Large intestine (tissue), 3 donors: ENCODE results near the gene CIROP. TPM values are rescaled to one million over a fixed set of nuclear protein-coding genes. Genes with fewer than 3 reads are reported as not detected.
A peak's percentile ranks its signal among the peaks of the same experiment; 100 is the strongest.

Experiments used
- DNase-seq, 2 donors: peaks; one replicate each; pipeline versions ENCODE4 v3.0.0 to v3.0.0-alpha.2; 2013
- H3K27ac ChIP-seq: one replicate; pipeline ENCODE4 v1.5.1; 2013; ENCODE audit warnings: low read length
- H3K27me3 ChIP-seq: 2 replicates; pipeline ENCODE4 v1.6.1; 2013; ENCODE audit warnings: low read length; ENCODE audit not compliant: control insufficient read depth, insufficient read depth
- H3K36me3 ChIP-seq: 2 replicates; pipeline ENCODE4 v1.6.1; 2013; ENCODE audit warnings: low read length; ENCODE audit not compliant: control insufficient read depth, insufficient read depth
- H3K4me1 ChIP-seq: one replicate; pipeline ENCODE4 v1.6.1; 2013; ENCODE audit warnings: low read length; ENCODE audit not compliant: control insufficient read depth, insufficient read depth
- H3K4me3 ChIP-seq: one replicate; pipeline ENCODE4 v1.5.1; 2013; ENCODE audit warnings: low read length
- H3K9me3 ChIP-seq: one replicate; pipeline ENCODE4 v1.6.1; 2013; ENCODE audit warnings: mild to moderate bottlenecking, low read depth, low read length, moderate library complexity; ENCODE audit not compliant: control insufficient read depth
- WGBS: methylation state at CpG from one replicate; pipeline ENCODE4 v1.1.5; 2013; ENCODE audit warnings: low lambda C conversion rate; ENCODE audit not compliant: insufficient coverage; 5-methylcytosine and 5-hydroxymethylcytosine counted together
- polyA plus RNA-seq: library from polyadenylated mRNA; unstranded; fragments of 120-200 nt; gene quantifications from one replicate; pipeline ENCODE4 v1.2.1, GENCODE V29; 2013

The CIROP gene
- polyA plus RNA-seq, 1 donor, result 0.01 TPM

- H3K27ac ChIP-seq, result no peak overlapping the region
Measured at GRCh38 chr14:23093526-23093925, 11.3 kb downstream of the CIROP start.

GRCh38 chr14:23093104-23093503 is 11.7 kb downstream of the CIROP start:
- 50% methylated on average over 1 of the region's 2 CpGs for WGBS
- Histone ChIP-seq H3K9me3 (no peaks in the 10 kb centered on the region), H3K36me3 (peaks cover 48% of the 10 kb centered on the region), H3K4me3 (peak overlapping the region; percentile 95), H3K27ac (no peak overlapping the region), H3K4me1 (peaks cover 13% of the 10 kb centered on the region), H3K27me3 (no peaks in the 10 kb centered on the region)
- no peak for DNase-seq

More at GRCh38 chr14:23093526-23093925, 11.3 kb downstream of the CIROP start:
- DNase-seq, result no peak
- Histone ChIP-seq H3K4me3 (peak overlapping the region; percentile 95), H3K27me3 (no peaks in the 10 kb centered on the region), H3K4me1 (peaks cover 13% of the 10 kb centered on the region), H3K36me3 (peaks cover 48% of the 10 kb centered on the region), H3K9me3 (no peaks in the 10 kb centered on the region)
- WGBS, result 60% methylated on average over 1 of the region's 2 CpGs

- no CpG with 5 or more reads among the region's 12 CpGs for WGBS
Measured at GRCh38 chr14:23091294-23092225, 13.2 kb downstream of the CIROP start.

GRCh38 chr14:23090254-23090636 is 14.5 kb downstream of the CIROP start:
- Histone ChIP-seq H3K4me1 (peaks cover 18% of the 10 kb centered on the region), H3K27ac (no peak overlapping the region), H3K9me3 (no peaks in the 10 kb centered on the region), H3K4me3 (no peak overlapping the region), H3K36me3 (peaks cover 63% of the 10 kb centered on the region), H3K27me3 (no peaks in the 10 kb centered on the region)
- WGBS, result no CpG with 5 or more reads among the region's 4 CpGs
- no peak for DNase-seq

More at GRCh38 chr14:23091294-23092225, 13.2 kb downstream of the CIROP start:
- no peaks in the 10 kb centered on the region for H3K27me3 ChIP-seq
- no peaks in the 10 kb centered on the region for H3K9me3 ChIP-seq
- no peak for DNase-seq
- peaks cover 13% of the 10 kb centered on the region for H3K4me1 ChIP-seq
- no peak overlapping the region for H3K4me3 ChIP-seq
- no peak overlapping the region for H3K27ac ChIP-seq
- peaks cover 52% of the 10 kb centered on the region for H3K36me3 ChIP-seq

GRCh38 chr14:23089498-23090253 is 15.1 kb downstream of the CIROP start:
- Histone ChIP-seq H3K27me3 (no peaks in the 10 kb centered on the region), H3K4me1 (peaks cover 18% of the 10 kb centered on the region), H3K4me3 (no peak overlapping the region), H3K27ac (no peak overlapping the region), H3K36me3 (peaks cover 67% of the 10 kb centered on the region), H3K9me3 (no peaks in the 10 kb centered on the region)
- 100% methylated on average over 1 of the region's 12 CpGs for WGBS
- DNase-seq, result no peak

- H3K36me3 ChIP-seq, result peaks cover 82% of the 10 kb centered on the region
- peaks cover 5% of the 10 kb centered on the region for H3K4me1 ChIP-seq
- WGBS, result no CpG with 5 or more reads among the region's 1 CpG
- no peaks in the 10 kb centered on the region for H3K9me3 ChIP-seq
- H3K4me3 ChIP-seq, result no peak overlapping the region
- peak overlapping the region; percentile 65 for H3K27ac ChIP-seq
- DNase-seq, result no peak
- no peaks in the 10 kb centered on the region for H3K27me3 ChIP-seq
Measured at GRCh38 chr14:23086565-23086964, 18.2 kb downstream of the CIROP start.

GRCh38 chr14:23085458-23085857 is 19.3 kb downstream of the CIROP start:
- peak overlapping the region; percentile 65 for H3K27ac ChIP-seq
- peak in 1 of 2 donors; percentile 50 for DNase-seq
- no peaks in the 10 kb centered on the region for H3K27me3 ChIP-seq
- H3K36me3 ChIP-seq, result peaks cover 81% of the 10 kb centered on the region
- no CpG with 5 or more reads among the region's 3 CpGs for WGBS
- no peaks in the 10 kb centered on the region for H3K9me3 ChIP-seq
- peaks cover 5% of the 10 kb centered on the region for H3K4me1 ChIP-seq
- H3K4me3 ChIP-seq, result no peak overlapping the region

- Histone ChIP-seq H3K27me3 (no peaks in the 10 kb centered on the region), H3K4me1 (peaks cover 27% of the 10 kb centered on the region), H3K27ac (no peak overlapping the region), H3K36me3 (peaks cover 84% of the 10 kb centered on the region), H3K9me3 (no peaks in the 10 kb centered on the region), H3K4me3 (no peak overlapping the region)
- WGBS, result 100% methylated on average over 1 of the region's 1 CpG
- no peak for DNase-seq
Measured at GRCh38 chr14:23080474-23080873, 24.3 kb downstream of the CIROP start.

GRCh38 chr14:23079716-23080115 is 25.1 kb downstream of the CIROP start:
- no CpG with 5 or more reads among the region's 2 CpGs for WGBS
- peak overlapping the region; percentile 97 for H3K27ac ChIP-seq
- peaks cover 30% of the 10 kb centered on the region for H3K4me1 ChIP-seq

GRCh38 chr14:23078692-23079116 is 26.1 kb downstream of the CIROP start:
- H3K27me3 ChIP-seq, result no peaks in the 10 kb centered on the region
- H3K4me3 ChIP-seq, result no peak overlapping the region
- WGBS, result no CpG with 5 or more reads among the region's 2 CpGs
- H3K27ac ChIP-seq, result peak overlapping the region; percentile 97
- DNase-seq, result peak; percentile 92 to 94
- H3K36me3 ChIP-seq, result peaks cover 87% of the 10 kb centered on the region
- no peaks in the 10 kb centered on the region for H3K9me3 ChIP-seq
- peaks cover 30% of the 10 kb centered on the region for H3K4me1 ChIP-seq

More at GRCh38 chr14:23079716-23080115, 25.1 kb downstream of the CIROP start:
- Histone ChIP-seq H3K36me3 (peaks cover 85% of the 10 kb centered on the region), H3K4me3 (no peak overlapping the region), H3K9me3 (no peaks in the 10 kb centered on the region), H3K27me3 (no peaks in the 10 kb centered on the region)
- DNase-seq, result no peak
